Measurements from ENCODE around the gene NEK6.

Gene NEK6

DNA sequence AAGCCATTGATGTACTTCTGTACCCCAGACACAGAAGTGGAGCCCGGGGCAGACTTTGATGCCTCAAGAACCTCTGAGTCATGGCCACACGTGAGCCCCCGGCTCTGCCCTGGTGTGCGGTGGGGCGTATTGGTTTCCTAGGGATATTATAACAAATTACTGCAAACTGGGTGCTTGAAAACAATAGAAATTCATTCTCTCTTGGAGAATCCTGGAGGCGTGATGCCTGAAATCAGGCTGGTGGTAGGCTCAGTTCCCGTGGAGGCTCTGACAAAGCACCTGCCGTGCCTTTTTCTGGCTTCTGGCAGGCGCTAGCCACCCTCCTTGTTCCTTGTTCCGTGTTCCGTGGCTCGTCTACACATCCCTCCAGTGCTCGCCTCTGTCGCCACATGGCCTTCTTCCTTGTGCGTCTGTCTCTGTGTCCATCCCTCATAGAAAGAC is 24.2 kb downstream of the NEK6 start:
- no peak for DNase-seq

DNA sequence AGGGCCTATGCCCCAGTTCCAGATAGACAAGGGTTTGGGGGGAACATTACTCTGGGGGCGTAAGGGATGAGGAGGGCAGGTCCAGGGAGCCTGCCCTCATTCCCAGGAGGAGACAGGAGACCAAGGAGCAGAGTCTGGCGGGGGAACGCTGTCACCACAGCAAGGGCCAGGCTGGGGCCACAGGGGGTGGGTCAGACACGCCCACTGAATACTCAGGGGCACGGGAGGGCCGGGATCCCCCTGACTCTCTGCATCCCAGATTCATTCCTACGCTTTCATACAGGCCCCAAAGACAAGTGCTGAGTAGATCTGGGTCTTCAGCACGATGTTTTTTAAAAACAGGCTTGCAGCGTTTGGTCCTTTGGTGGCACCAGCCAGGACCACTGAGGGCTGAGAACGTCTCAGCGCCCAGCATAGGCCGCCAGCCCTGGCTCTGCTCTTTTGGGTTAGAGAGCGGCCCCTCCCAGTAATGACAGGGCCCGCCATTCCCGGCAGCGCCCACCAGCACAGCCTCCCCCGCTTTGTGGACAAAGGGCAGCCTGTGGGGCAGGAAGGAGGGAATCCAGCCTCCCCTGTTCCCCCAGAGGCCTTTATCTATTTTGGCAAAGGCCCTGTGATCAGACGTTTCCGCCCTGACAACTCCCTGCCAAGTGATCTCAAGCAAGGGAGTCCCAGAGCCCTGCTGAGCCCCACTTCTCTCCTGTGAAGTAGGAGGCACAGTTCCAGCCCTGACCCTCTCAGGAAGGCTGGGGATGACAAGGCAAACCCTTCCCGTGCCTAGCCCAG is 24.9 kb downstream of the NEK6 start:
- DNase-seq: no peak

DNA sequence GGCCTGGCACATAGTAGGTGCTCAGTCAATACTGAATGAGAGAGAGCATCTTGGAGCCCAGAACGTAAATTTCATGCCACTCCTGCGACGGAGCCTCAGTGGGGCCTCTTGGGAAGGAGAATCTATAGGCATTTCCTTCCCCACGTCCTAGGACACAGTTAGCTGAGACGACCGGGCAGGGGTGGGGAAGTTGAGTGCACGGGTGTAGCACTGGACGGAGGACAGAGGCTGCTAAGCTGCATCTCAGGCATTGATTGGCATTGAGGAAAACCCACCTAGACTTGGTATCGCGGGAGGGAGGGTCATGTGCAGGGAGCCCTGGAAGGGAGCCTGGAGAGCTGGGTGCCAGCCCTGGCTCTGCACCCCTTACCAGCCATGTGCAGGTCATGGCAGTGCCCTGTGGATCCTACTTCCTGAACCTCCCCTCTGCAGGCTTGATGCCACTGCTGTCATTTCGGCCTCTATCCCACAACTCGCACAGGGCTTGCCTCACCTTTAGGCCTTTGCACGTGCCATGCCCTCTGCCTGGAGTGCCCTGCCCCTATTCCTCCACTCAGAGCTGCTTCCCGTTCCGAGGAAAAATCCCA is 25.6 kb downstream of the NEK6 start:
- DNase-seq: no peak

DNA sequence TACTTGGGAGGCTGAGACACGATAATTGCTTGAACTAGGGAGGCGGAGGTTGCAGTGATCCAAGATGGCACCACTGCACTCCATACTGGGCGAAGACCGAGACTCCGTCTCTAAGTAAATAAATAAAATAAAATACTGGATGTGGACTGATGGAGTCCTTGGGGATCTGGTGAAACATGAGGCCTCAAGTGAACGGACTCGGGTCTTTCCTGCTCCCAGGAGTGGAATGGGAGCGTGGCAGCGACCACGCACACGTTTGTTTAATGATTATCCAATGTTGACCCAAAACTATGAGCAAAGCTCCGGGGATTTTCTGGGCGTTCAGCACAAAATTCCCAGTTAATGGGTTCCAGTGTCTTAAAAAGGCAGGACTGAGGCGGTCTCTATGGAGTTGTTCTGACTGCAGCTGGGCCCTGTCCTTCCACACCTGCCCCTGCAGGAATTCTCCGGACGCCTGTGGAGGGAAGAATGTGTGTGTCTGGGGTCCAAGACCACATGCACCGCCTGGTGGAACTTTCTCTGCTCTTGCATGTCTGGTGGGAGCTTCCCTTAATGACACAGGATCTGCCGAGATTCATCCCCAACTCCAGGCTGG is 26.6 kb downstream of the NEK6 start:
- DNase-seq: no peak

DNA sequence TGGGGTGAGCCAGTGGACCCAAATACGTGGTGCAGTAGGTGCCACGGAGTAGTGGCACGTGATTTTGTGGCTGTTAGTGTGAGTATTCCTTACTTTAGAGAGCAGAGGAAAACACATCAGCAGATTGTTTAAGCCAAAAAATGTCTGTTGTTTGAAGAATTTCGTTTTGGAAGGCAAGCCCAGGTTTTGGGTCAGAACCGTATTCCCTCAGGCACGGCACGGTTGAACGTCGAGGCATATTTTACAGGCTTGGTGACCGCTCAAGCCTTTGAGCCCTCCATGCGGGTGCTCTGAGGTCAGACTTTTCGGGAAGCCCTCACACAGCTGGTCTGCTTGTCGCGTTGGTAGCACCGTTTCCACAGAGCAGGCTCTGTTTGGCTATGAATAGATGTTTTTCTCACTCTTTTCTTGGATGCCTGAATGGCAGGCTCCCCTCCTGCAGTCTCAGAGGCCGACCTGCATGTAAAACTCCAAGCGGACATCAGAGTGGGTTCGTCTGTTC is 27.2 kb downstream of the NEK6 start:
- DNase-seq: no peak

DNA sequence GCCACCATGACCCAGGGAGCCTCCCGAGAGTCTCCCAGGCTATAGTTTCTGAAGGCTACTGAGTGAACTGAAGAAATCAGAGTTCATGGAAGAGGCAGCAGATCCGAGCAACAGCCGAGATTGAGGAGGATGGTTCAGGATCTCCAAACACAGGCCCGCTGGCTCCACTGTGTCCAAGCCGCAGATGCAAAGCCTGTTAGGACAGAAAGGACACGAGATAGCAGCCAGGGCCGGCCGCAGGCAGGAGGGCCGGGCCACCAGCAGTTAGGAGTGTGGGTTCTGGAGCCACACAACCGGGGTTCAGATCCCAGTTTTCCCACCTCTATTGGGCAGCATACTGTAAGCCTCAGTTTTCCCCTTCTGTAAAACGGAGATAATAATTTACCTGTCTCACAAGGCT is 27.7 kb downstream of the NEK6 start:
- DNase-seq: no peak

DNA sequence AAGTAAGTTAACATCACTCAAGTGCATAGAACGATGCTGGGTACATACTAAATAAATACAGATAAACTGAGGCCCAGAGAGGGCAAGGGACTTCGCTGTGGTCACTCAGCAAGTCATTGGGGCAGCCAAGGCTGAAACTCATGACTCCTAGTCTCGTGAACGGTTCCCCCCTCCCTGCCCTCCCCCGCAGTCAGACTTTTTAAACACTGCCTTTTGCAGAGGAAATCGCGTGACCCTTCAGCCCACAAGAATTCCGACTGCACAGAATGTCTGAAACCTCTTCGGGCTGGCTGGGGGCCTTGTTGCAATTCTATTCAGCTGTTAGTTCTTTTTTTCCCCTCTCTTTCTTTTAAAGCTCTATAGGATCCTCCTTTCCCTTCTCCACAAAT is 28.1 kb downstream of the NEK6 start:
- no peak for DNase-seq

DNA sequence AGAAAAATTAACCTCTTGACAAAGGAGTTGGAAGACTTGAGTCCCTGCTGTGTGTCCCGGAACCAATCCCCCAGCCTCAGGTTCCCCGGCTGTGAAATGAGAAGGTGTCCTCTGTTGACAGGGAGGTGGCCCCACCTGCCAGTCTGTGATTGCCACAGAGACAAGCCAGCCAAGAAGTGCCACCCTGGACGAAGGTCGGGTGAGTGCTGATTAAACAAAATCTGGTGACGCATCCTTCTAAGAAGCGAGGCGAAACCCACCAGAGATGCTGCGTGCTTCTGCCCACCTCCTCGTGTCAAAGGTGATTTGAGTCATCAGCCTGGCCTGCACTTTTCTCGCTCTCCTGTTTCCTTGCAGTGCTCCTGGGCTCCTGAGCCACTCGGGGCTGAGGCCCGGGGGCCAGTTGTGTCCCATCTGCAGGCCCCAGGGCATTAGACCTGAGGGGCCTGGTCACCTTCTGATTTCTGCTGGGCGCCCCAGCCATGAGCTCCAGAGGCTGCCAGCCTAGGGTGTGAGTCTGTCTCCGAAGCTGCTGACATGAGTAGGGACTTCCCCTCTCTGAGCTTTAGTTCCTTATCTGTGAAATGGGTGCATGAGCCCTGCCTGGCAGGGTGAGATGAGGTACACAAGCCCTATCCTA is 28.7 kb downstream of the NEK6 start:
- no peak for DNase-seq

DNA sequence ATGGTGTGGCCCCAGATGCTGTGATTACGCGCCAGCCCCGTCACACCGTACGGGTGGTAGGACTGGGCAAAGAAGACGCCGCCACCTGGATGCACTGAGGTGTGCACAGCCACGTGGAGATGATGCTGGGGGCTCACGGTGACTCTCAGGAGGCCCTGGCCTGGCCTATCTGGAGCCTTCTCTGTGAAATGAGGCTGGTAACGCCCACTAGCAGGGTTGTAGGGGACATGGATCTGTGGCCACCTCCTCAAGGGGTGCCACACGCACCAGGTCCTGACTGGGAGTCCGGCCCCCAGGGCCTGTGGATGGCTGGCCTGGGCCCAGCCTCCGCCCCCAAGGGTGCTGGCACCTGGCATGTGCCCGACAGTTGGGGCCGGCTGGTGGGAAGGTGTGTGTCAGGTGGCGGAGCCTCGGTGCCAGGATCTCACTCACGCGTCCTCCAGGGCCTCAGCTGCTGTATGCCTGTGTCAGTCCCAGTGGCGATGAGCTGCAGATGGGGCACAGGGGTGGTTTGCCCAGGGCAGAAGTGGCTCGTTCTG is 32.4 kb downstream of the NEK6 start:
- DNase-seq: no peak

DNA sequence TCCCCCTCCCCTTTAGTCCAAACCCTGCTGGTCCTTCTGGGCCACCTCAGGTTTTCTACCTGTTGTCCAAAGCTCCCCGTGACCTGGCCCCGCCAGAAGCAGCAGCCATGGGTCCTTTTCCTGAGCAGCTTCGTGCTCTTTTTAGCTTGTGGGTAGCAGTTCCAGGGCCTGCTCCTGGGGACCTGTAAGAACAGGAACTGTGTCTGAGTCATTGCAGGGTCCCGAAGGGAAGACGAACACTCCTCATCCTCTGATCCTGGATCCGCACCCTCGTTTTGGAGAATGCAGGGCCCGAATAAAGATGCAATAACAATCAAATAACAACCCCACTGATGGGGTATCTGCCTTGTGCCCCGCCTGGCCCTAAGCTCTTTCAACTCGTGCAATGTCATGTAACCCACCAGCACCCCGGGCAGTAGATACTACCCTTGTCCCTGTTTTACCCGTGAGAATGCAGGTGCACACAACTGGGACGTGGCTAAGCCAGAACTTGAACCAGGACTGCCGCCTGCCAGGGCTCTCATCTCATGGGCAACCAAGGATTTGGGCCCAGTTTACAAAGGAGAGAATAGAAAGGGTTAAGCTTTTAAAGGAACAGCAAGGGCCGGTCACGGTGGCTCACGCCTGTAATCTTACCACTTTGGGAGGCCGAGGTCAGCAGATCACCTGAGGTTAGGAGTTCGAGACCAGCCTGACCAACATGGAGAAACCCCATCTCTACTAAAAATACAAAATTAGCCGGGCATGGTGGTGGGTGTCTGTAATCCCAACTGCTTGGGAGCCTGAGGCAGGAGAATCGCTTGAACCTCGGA is 33.2 kb downstream of the NEK6 start:
- no peak for DNase-seq

DNA sequence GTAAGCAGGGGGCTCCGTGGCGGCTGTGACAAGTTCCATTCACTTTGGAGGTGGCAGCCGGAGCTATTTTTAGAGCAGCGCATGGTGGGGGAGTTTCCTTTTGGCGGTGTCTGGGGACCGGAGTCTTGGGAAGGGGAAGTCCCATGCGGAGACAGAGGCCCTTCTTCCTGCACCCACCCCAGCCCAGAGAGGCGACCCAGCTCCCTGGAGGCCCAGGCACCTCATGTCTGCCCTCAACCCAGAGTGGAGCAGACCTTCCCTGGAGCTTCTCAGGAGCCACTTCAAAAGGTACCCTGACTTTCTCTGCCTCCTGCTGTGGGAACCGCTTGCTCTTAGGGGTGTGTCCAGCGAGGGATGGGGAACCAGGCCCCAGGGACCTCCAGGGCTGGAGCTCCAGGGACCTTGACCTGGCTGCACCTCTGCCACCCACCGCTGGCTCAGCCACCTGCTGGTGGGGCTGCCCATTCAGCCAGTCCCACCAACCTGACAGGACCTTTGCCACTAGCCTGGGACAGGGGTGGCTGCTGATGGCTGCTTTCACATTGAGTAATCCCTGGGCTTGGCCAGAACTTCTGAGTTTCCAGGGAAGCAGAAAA is 34.1 kb downstream of the NEK6 start:
- no peak for DNase-seq

DNA sequence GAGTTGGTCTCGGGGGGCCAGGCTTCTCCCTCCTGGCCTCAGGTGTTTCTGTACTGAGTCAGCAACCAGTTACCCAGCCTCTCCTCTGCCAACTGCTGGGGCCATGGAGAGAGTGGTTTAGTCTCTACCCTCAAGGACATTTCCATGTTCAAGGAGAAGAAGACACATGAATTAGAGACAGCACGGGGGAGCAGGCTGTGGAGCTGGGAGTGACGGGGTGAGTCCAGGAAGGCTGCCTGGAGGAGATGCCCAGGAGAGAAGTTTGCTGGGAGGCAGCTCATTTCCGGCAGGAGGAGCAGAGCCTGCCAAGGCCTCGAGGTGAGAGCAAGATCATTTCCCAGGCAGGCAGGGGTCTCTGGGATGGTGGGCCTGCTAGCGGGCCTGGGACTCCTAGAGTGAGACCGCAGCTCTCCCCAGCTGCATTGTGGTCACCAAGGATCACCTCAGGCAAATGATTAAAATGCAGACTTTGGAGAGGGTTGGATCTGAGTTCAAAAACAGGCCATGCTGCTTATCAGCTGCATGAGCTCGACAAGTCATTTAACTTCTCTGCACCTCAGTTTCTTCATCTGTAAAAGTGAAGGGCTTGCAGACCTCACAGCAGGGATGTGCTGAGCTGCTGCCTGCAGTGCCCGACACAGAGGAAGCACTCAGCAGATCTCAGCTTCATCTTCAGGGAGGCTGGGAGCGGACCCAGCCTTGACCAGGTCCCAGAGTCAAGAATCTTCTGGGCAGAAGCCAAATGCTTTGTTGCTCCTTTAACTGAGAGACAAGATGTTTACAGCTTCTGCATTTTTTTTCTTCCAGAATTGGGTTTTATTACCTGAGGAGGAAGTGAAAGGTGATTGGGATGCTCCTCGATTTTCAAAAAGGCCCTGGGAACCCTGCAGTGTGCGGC is 35.2 kb downstream of the NEK6 start:
- DNase-seq: no peak

DNA sequence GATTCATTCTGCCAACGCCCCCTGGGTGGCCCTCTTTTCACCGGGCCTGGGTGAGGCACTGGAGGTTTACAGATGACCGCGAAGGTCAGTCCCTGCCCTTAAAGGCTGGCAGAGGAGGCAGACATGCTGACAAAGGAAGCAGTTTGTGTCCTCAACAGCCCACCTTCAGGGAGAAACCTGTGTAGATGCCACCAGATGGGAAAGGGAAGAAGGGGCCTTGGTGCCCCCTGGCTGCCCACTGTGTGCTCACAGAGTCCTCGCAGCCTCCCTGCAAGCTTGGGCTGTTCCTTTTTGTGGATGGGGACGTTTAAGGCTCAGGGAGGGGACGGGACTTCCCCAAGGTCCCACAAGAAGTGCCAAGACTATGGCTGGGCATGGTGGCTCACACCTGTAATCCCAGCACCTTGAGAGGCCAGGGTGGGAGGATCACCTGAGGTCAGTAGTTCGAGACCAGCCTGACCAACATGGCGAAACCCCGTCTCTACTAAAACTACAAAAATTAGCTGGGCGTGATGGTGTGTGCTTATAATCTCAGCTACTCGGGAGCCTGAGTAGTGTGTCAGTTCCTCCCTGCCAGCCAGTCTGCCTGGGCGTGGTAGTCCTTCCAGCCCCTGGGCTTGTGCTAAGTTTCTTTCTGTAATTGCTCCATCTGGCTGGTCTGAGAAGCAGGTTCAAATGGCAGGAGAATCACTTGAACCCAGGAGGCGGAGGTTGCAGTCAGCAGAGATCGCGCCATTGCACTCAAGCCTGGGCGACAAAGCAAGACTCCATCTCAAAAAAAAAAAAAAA is 36.2 kb downstream of the NEK6 start:
- no peak for DNase-seq

DNA sequence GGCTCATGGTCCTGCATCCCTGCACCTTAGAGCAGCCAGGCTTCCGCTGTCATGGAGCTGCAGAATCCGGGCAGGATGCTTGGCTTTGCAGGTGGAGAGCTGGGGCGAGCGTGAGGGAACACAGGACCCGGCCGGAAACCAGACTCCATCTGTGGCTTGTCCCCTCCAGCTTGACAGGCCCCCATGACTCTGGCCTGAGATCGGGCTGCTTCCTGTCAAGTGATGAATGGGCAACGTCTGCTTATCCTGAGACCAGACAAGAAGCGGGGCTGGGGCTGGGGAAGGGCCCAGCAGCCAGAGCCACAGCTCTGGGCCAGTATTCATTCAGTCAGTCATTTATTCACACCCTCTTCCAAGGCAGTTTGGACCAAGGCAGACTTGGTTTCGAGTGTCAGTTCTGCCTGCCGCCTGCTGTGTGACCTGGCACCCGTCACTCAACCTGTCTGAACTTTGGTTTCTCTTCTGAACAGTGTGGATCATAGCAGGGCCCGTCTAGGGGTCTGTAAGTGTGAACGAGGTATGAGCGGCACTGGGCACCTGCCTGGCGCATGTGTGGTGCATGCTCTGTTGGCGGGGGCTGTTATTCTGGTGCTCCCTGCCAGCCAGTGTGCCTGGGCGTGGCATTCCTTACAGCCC is 37.5 kb downstream of the NEK6 start:
- DNase-seq: no peak

DNA sequence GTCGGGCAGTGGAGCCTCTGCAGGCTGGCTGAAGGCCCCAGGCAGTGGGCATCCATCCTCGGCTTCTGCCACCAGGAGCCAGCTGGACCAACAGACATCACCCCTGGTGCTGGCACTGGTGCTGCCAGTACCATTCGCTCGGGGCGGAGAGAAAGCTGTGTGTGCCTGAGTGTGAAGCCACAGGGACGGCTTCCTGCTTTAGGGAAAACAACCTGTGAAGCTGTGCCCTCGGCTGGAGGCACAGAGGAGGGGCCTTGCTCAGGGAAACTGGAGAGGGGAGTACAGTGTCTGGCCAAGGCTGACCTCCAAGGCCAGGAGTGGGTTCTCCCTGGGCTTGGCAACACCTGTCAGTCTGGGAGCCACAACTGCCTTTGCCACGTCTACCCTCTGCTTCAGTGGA is 38.3 kb downstream of the NEK6 start:
- DNase-seq: no peak

DNA sequence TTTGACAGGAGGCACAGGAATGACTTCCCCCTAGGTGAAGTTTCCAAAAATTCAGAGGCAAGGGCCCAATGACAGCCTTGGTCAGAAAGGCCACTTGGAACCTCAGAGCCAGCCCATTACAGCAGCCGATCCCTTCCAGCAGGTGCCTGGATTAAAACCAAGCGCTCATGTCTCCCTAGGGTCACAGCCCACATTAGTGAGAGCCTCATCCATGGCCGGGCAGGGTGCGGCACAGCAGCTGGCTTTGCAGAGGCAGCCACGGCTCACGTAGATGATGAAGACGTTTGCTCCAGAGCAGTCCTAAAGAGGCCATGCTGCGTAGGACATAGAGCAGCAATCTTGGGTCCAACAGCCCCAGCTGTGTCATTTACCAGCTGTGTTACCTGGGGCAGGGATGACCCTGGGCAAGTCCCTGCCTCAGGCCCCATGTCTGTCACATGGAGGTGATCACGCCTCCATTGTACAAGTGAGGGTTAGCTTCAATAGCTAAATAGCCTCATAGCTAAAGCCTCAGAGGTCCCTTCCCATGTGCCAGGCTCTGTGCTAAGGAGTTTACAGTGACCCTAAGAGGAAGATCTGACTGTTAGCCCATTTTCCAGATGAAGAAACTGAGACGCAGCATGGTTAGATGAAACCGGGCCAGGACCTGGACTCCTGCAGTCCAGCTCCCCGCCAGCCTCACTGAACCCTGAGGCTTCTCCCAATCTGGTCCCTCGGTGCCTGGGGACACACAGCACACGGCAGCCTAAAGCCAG is 39.2 kb downstream of the NEK6 start:
- DNase-seq: no peak

DNA sequence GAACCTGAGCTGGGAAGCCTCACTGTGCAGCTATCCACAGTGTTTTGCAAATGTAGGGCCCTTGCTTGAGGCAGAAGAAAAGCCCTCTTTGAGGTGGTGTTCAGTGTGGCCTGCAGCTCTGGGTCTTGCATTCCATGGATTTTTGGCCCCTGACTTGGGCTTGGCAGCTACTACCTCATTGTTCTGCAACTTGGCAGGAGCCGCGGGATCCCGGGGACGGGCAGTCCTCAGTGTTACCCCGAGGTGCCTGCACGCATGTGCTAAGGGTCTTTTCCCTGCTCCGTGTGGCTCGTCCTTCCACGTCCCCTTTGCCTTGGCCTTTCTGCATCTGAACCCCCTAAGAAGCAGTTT is 39.8 kb downstream of the NEK6 start:
- DNase-seq: no peak

DNA sequence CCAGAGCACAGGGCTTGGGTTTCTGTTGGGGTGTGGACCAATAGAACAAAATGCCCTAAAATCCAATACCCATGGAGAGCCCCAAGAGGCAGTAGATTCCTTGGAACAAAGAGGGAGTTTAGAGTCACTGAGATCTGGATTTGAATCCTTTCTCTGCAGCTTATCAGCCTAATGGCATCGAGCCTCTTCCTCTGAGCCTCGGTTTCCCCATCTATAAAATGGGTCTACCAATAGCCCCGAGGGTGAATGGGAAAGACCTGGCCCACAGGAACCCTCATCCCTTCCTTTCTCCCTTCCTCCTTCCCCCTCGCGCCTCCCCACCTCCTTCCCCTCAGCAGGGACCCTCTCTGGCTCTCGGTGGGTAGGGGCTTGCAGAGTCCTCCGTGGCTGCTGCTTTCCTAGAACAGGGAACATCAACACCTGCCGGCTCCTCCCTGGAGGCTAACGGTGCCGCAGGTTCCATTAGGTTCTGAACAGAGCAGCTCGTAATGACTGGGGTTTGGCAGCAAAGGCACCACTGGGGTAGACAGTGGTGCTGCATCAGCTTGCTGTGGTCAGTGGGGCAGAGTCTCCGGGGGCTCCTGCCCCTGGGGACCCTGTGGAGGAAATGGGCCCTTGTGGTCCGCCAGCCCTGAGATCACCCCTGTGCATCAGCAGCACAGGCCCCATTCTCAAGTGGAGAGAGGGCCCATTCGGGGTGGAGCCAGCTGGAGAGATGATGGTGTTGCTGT is 40.3 kb downstream of the NEK6 start:
- DNase-seq: no peak
